ENCODE data around the gene DGAT2L6.

DNA sequence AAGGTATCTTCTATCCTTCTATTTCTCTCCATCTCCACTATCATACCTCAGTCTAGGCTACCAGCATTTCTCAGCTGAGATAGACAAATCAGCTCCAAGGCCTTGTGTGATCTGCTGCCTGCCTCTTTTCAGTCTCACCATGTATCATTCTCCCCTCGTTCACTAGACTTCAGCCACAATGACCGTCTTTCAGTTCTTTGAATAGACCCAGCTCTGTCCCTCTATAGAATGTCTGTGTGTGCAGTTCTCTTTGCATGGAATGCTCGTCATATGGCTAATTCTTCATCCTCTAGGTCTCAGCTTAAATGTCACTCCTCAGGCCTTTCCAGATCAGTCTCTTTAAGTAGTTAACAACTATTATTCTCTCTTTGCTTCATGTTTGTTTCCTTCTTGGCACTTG is 37.5 kb upstream of the DGAT2L6 start:
- TF ChIP-seq, protein P1, sequence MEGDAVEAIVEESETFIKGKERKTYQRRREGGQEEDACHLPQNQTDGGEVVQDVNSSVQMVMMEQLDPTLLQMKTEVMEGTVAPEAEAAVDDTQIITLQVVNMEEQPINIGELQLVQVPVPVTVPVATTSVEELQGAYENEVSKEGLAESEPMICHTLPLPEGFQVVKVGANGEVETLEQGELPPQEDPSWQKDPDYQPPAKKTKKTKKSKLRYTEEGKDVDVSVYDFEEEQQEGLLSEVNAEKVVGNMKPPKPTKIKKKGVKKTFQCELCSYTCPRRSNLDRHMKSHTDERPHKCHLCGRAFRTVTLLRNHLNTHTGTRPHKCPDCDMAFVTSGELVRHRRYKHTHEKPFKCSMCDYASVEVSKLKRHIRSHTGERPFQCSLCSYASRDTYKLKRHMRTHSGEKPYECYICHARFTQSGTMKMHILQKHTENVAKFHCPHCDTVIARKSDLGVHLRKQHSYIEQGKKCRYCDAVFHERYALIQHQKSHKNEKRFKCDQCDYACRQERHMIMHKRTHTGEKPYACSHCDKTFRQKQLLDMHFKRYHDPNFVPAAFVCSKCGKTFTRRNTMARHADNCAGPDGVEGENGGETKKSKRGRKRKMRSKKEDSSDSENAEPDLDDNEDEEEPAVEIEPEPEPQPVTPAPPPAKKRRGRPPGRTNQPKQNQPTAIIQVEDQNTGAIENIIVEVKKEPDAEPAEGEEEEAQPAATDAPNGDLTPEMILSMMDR (IDR thresholded peaks at IDR 0.05), result no peak
- no peak for TF ChIP-seq POLR2A (IDR thresholded peaks at IDR 0.05)
